HG03469 (cell line): ENCODE measurements around the gene PAFAH1B1.
"Not testable (repeated sequence)": the region's sequence is repeated elsewhere in the genome, so short reads cannot be mapped to it uniquely, and the experiment has no call there.

ENCODE experiments used
- ATAC-seq: cut with Tn5 transposase; IDR thresholded peaks from one replicate; pipeline ENCODE4 v1.9.1; 2021; ENCODE audit warnings: mild to moderate bottlenecking, moderate library complexity, moderate number of reproducible peaks; ENCODE audit not compliant: unreplicated experiment

Gene PAFAH1B1

DNA sequence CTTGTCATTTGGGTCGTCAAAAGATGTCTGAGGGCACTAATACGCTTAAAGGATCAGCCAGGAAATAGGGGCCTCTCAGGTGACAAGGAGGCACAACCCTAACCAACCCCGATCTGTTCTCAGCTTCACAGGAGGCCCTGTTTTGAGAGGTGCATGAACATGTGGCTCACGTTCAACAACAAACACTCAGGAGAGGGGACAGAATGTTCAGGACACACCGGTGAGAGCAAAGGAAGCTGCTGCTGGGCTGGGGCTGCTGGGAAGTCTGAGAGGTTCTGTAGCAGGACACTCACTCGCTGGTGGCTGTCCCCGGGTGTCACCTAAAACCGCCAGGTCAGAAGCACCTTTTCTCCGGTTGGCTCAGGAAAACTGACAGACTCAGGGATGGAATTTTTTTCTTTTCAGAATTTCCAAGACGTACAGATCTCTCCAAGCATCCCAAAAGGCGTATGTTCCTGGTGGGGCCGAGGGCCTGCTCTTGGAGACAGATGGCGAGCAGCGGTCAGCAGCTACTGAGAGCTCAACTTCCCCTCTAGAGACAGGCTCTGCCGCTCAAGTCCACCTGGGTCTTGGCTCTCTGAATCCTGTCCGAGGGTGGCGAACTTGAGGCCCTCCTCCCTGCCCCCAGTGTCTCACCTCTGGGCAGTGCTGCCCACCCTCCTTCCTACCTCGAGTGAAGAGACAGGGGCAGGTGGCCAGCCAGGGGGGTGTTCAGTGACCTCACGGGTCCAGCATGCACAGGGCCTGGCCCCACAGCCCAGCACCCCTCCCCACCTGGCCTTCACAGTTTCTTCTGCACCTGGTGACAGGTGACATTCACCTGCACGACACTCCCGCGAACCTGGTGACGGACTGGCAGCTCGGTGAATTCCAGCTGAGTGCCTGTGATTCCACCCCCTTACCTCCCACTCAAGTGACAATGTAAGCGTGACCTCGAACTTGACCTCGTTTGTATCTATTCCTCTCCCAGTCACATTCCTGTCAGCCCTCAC, 95.2 kb downstream of the PAFAH1B1 start:
- ATAC-seq: no peak

DNA sequence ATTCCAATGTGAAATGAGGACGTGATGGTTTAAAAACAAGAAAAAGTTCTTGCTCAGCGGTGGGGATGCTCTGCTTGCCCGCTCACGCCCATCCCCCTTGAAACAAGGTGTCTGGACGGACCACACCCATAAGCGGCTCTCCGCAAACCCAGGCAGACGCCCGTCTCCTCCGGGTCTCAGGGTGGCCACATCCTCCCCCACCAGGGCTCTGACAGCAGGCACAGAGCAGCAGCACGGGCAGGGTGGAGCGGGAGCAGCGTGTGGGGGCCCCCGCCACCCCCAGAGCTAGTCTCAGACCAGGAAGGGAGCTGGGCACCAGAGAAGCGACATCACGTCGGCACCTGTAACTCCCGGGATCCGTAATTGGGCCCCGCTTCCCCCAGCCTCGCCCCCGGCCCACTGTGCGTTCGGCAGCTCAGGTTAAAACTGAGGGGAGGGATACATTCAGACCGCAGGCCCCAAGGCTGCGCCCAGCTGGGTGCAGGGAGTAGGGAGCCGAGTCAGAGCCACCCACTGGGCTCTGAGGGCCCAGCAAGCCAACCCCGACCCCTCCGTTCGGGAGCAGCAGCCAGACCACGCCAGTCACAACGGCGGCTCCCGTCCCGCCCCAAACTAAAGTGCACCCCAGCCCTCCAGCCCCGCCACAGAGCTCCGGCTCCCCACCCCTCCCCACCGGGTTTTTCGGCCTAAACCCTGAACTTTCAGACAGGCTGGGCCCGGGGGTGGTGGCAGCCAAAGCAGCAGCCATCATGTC, 96.1 kb downstream of the PAFAH1B1 start:
- no peak for ATAC-seq

DNA sequence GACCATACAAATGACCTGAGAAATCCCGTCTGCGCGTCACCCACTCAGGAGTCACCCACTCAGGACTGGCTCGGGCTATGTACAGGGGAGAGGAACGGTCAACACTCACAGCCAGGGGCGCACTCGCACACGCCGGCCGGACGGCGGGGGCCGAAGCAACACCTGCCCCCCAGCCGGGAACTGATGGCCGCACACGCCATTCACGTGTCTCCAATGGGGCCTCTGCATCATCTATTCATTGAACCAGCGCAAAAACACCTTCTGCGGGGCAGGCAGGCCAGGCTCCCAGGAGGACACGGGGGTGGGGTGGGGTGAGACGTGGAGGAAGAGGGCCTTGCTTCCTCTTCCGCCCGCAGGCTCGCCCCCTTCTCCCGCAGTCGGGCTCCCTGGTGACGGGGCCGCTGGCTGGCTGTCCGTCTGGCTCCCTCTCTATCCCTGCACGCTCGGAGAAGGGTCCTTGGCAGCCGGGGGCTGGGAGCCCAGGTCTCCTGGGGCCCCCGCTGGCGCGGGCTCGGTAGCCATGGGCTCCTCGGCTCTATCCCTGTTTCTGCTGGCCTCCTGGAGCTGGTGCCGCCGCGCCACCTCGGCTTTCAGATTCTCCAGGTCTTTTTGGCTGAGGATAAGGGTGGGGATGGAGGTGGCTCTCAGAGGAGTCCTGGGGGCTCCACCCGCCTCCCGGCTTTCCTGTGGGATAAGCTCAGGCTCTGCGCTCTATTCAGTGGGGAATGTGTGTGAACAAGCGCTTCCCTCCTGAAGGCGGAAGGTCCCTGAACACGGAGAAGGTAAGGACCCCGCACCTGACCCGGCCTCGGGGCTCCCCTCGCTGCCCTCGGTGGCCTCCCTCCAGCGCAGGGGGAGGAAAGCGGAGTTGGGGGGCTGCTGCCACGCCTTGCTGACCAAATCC, 97.0 kb downstream of the PAFAH1B1 start:
- ATAC-seq: no peak

DNA sequence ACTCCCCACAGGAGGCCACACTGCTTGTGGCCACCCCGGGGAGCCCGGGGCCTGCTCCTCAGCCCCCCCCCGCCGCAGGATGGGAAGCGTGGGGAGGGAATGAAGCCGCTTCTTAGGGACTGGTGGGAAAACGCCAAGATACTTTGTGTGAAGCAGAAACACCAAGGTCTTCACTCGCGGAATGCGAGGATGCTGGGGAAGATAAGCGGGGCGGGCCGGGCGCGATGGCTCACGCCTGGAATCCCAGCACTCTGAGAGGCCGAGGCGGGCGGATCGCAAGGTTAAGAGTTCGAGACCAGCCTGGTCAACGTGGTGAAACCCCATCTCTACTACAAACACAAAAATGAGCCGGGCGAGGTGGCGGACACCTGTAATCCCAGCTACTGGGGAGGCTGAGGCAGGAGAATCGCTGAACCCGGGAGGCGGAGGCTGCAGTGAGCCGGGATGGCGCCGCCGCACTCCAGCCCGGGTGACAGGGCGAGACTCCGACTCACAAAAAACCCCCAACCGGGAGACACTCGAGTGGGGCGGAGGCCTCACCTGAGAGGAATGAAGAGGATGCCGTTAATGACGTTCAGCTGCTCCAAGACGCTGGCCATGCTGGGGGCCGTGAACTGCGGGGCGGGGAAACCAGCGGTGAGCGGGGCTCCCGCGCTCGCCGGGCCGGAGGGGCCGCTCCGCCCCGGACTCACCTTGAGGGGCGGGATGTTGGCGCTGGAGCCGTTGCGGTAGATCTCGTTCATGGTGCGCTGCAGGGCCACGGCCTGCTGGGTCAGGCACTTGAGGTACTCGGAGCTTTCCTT, 97.8 kb downstream of the PAFAH1B1 start:
- ATAC-seq: no peak

DNA sequence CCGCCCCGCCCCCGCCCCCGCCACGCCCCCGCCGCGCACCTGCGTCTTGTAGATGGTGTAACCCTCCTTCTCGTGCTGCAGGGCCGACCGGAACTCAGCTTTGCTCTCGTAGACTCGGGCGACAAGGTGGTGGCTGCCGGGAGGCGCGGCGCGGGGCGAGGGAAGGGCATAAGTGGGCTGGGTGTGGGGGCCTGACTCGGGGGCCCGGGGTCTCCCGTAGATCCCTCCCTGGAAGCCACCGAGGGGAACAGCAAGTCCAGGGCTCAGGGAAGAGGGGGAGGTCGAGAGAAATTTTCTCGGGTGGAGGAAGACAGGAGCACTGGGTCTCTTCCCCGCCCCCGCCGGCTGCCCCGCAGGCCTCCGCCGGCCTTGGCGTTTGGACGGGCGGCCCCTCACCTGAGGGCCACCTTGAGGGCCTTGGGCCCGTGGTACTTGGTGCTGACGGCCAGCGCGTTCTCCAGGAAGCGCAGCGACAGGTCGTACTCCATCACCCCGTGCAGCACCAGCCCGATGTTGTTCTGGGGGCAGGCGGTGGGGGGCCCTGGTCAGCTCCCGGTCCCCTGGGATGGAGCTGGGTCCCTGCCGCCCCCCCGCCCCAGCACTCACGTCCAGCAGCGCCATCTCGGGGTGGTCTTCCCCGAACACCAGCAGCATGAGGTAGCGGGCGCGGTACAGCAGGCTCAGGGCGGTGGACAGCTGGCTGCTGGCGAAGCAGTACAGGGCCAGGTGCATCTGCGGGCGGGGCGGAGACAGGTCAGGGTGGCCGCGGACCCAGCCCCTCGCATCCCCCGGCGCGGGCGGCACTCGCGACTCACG, 98.7 kb downstream of the PAFAH1B1 start:
- no peak for ATAC-seq

DNA sequence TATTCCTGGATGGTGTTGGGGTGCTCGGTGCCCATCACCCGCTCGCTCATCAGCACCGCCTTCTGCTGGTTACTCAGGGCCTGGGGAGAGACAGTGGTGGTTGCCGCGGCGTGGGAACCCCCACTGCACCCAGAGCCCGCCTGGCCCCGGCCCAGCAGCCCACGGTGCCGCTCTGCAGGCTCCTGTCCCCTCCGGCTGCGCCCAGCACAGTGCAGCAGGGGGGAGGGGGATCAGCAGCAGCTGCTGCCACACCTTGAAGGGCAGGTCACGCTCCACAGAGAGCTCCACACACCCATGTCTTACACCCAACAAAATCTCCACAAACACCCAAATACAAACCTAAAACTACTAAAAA, 99.3 kb downstream of the PAFAH1B1 start:
- no peak for ATAC-seq

DNA sequence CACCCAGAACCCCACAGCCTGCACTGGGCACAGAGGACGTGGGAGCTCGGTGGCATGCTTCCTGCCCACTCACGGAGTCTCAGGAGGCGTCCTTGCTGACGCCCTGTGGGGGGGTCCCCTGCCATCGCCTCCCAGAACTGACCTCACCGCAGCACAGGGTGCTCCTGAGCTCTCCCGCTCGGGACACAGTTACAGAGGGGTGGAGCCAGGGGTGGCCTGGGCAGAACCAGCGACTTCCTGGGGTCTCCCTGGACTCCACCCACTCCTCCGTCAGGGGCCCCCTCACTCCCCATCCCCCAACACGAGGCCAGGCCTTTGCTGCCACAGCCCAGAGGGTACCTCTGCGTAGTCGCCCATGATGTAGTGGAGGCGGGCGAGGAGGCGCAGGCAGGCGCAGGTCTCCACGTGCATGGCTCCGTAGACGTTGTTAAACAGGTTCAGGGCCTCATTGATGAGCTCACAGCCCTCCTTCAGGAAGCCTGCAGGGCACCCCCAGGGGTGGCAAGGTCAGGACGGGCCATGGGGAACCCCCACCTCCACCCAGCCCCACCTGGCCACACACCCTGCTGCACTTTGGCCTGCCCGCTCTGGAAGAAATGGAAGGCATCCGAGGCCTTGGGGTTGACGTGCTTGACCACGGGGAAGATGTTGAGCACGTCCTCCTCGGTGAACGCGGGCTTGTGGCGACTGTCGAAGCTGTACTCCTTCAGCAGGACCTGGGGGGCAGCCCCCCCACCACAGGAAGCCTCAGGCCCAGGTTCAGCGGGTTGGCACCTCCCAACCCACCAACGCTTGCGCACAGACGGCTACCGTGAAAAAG, 100.3 kb downstream of the PAFAH1B1 start:
- ATAC-seq: no peak

DNA sequence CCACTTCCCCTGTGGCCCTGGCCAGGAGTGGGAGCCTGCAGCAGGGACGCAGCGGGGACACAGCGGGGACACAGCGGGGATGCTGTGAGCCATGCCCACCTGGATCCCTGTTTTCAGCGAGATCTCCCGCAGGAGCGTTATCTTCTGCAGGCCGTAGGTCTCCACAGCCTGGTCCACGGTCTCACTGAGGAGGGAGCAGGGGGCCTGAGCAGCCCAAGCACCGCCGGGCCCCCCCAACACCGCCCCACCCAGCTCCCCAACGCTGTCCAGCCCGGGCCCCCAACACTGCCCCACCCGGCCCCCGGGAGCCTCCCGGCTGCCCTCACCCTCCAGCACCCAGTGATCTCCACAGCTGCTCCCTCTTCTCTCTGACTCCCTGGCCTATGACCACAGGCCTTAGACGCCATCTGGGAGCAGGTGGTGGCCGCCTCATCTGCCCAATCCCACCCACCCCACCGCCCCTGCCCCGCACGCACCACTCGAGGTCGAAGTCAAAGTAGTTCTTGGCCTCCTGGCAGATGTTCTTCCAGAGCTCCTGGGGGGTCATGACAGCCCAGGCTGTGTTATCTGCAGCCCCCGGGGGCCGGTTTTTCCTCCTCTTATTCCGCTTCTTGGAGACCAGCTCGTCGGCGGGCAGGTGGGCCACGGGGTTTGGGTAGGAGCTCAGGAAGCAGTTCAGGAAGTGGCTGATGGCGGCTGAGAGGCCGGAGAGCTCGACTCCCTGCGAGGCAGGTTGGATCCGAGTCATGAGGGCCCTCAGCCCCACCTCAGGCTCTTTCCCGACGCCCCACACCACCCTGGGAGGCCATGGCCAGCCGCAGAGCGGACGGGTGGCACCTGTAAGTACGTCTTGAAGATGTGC, 101.2 kb downstream of the PAFAH1B1 start:
- ATAC-seq: no peak

DNA sequence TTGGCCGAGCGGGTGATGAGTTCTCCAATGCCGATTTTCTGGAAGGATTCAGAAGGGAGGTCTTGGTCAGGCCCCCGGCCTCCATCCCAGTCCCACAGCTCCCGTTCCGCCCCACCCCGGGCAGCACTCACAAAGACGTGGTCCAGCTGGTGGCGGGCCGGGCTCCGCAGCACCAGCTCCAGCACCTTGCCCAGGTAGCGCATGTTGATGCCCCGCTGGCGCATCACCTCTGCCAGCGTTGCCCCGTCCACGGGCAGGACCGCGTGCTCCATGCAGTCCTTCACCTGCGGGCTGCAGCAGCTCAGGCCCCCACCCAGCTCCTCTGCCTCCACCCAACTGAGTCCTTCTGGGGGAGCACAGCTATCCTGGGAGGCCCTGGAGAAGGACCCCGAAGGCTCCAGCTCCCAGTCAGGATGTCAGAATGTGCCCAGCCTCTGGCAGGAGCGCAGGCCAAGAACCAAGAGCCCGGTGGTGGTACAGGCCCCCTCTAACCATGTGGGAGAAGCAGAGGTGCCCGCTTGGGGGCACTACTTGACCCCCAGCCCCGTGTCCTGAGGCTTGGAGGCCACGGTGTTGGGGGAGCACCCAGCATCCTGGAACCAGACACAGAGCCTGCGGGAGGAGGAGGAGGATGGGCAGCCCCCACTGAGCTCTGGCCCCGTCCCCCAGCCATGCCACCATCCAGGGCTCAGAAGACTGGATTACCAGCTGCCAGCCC, 101.9 kb downstream of the PAFAH1B1 start:
- no peak for ATAC-seq

DNA sequence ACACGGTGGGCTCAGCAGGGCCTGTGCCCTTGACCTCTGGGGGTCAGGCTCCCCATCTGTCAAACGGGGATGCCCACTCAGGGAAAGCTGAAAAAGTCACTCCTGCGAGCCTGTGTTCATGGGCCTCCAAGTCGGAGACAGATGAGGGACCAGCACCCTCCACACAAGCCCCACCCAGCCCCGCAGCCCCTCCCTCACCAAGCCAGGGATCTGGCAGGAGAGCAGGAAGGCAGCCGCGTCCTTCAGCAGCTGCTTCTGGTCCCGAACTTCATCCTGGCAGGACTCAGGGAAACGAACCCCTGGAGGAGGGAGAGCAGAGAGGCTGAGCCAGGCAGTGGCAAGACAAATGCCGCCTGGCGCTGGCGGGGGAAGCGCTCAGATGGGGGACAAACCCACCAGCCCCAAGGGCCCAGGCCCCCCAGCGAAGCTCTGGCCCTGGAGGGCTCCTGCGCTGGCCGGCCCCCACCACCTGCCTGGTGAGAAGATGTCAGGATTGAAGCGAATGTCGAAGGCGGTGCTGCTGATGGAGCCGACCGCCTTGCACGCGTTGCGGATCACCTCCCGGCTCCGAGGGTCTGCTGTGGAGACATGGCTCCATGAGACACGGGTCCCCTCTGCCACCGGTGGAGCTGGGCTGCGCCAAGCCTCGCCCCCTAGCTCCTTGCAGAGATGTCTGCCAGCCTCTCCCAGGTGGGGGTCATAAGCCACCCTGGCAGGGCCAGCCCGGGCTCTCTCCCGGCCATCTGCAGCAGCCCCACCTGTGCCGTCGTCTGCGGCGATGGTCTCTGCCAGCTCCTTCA, 102.7 kb downstream of the PAFAH1B1 start:
- no peak for ATAC-seq

DNA sequence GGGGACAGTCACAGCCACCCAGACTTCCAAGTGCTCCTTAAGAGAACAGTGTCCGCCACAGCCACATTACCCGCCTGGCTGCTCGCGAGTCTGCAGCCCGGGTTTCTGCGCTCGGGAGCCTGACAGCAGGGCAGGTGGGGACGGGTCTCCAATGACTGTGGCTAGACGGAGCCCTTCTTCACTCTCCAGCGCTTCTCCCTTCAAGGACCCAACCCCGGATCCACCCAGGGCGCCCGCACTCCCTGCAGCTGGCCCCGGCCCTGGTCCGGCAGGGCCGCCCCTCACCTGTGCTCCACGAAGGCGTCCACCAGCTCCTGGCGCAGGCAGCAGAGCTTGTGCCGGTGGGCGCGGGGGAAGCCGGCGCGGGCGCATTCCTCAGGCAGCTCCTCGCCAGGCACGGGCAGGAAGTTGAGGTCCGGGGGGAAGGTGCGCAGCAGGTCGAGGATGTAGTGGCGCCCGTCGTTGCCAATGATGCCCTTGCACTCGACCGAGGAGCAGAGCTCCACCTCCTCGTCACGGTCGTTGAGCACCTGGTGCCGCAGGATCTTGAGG, 104.2 kb downstream of the PAFAH1B1 start:
- no peak for ATAC-seq

DNA sequence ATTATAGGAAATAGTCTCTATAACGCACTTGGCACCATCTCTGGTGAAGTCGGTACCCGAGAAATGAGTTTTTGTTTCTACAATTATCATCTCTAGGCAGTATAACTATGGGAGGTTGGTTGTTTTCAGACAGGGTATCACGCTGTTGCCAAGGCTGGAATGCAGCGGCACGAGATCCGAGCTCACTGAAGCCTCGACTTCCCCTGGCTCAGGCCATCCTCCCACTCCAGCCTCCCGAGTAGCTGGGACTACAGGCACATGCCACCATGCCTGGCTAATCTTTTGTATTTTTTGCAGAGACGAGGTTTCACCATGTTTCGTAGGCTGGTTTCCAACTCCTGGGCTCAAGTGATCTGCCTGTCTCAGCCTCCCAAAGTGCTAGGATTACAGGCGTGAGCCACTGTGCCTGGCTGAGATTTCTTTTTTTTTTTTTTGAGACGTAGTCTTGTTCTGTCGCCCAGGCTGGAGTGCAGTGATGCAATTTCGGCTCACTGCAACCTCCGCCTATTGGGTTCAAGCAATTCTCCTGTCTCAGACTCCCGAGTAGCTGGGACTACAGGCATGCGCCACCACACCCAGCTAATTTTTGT, 105.9 kb downstream of the PAFAH1B1 start:
- not testable (repeated sequence) for ATAC-seq

DNA sequence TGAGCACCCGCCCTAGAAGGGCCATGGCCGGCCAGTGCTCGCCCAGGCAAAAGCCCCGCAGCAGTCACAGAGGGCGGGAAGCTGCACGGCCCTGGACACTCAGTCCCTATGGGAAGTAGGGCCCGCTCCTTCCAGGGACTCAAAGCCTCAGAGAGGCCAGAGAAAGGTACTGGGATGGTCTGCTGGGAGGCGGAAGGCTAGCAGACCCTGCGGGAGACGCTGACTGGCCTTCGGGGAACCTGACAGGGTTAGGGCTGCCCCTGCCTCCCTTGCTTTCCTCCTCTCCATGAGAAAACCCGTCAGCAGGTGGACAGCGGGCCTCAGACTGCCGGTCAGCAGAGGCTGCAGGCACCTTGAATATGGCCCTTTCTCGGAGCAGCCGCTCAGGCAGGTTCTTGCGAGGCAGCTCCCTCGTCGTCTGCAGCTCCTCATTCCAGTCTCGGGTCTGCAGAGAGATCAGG, 106.6 kb downstream of the PAFAH1B1 start:
- no peak for ATAC-seq

DNA sequence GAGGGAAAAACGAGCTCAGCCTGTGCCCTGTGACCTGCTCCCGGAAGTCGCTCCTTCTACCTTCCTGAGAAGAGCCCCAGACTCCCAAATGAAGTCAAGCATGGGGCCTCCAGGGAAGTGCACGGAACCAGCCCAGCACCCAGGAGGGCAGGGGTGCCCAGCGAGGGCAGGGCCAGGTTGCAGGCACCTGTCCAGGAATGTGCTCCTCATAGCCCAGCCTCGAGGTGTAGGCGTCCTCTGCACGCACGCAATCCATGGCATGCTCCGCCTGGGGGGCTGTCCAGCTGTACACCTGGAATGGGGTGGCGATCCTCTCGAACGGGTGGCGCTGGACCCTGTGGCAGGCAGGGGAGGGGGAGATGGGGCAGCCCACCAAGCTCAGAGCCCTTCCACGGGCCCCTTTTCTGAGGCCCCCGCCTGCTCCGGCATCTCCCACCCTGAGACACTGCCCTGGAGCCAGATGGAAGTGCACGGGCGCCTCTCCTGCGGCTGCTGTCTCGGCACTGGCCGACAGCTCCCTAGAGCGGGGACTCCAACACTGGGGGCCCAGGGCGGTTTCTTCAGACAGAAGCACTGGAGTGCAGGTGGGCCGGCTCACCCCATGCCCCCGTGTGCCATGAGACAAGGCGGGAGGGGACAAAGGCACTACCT, 107.2 kb downstream of the PAFAH1B1 start:
- no peak for ATAC-seq
